ENCODE measurements around the gene GIPC3. TPM values are rescaled to one million over a fixed set of nuclear protein-coding genes. Genes with fewer than 3 reads are reported as not detected.
A peak's percentile ranks its signal among the peaks of the same experiment; 100 is the strongest.

Gene GIPC3
- total and polyA plus RNA-seq, 4 donors, result 0.23 to 0.95 (median 0.25) TPM

GRCh38 chr19:3556978-3557460, 28.3 kb upstream of the GIPC3 start (continued):
- TF ChIP-seq ZBTB33 (IDR thresholded peaks at IDR 0.05), result no peak
- TF ChIP-seq EGR1 (IDR thresholded peaks at IDR 0.05; ENCODE audit: low read depth in 2 of 2), result no peak
- no peak for TF ChIP-seq GABPA (IDR thresholded peaks at IDR 0.05 in 1 of 2, conservative IDR thresholded peaks at IDR 0.05 in 1 of 2)
- TF ChIP-seq NR2F2 (IDR thresholded peaks at IDR 0.05), result no peak

GRCh38 chr19:3557461-3558248, 27.6 kb upstream of the GIPC3 start, which contains the start of gene MFSD12:
Gene MFSD12, minus strand, starts transcription at chr19:3557586. Its CDS starts 183 bp downstream, at chr19:3557403.
- peak; percentile 96 for DNase-seq (ENCODE audit: low spot score)
- Histone ChIP-seq H3K27me3 (ENCODE audit: control insufficient read depth in 4 of 4, insufficient read depth in 4 of 4, low read length in 3 of 4) (no peaks in the 10 kb centered on the region), H3K27ac (ENCODE audit: low read depth in 1 of 2, low read length in 2 of 2) (peak within 1 kb of the TSS; percentile 69 to 75), H3K9ac (ENCODE audit: low read depth in 1 of 2, low read length in 2 of 2) (peak within 1 kb of the TSS; percentile 45 to 76), H3K4me3 (ENCODE audit: low read depth in 1 of 3, low read length in 3 of 3) (peak within 1 kb of the TSS; percentile 80 to 96 (median 88)), H3K36me3 (ENCODE audit: control insufficient read depth in 4 of 4, insufficient read depth in 3 of 4, low read depth in 1 of 4, low read length in 3 of 4) (no peaks in the 10 kb centered on the region), H3K9me3 (ENCODE audit: control insufficient read depth in 4 of 4, low read length in 3 of 4) (no peaks in the 10 kb centered on the region), H3K4me1 (ENCODE audit: control insufficient read depth in 4 of 4, insufficient read depth in 4 of 4, low read length in 3 of 4) (peaks cover 9 to 42% (median 25%) of the 10 kb centered on the region in 4 donors)
- 2% methylated on average over 81 of the region's 81 CpGs for WGBS
- TF ChIP-seq TAF1 (conservative IDR thresholded peaks at IDR 0.05) (no peak), ZBTB33 (IDR thresholded peaks at IDR 0.05) (no peak), JUND (IDR thresholded peaks at IDR 0.05) (no peak), CTCF (IDR thresholded peaks at IDR 0.05; ENCODE audit: low read depth, low read length, missing input control) (no peak), RAD21 (IDR thresholded peaks at IDR 0.05) (peak in 1 of 2 donors; percentile 8), SP1 (IDR thresholded peaks at IDR 0.05) (peak; percentile 70), MAX (IDR thresholded peaks at IDR 0.05) (no peak), REST (IDR thresholded peaks at IDR 0.05) (peak; percentile 19), GABPA (IDR thresholded peaks at IDR 0.05 in 1 of 2, conservative IDR thresholded peaks at IDR 0.05 in 1 of 2) (peak in 1 of 2 donors; percentile 42), NR2F2 (IDR thresholded peaks at IDR 0.05) (no peak), EGR1 (IDR thresholded peaks at IDR 0.05; ENCODE audit: low read depth in 2 of 2) (no peak)
